ENCODE results near the gene RBM33. TPM values are rescaled to one million over a fixed set of nuclear protein-coding genes. Genes with fewer than 3 reads are reported as not detected.

The RBM33 gene
- total and polyA plus RNA-seq, 10 of the 15 experiments (the other 5 are each of a cell fraction or from before 2014, with no cell fraction given): 4.7 to 67.2 (median 24.3) TPM

DNA sequence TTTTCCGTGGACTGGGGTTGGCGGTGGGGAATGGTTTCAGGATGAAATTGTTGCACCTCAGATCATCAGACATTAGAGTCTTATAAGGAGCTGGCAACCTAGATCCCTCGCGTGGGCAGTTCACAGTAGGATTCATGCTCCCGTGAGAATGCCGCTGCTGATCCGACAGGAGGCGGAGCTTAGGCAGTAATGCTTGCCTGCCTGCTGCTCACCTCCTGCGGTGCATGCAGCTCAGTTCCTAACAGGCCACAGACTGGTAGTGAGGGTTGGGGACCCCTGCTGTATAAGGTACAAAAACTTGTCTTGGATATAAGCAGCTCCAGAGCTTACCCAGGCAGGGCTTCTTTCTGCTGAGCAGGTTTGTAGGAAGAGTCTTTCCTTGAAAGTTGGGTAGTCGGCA lies 113.9 kb downstream of the RBM33 start (continued):
- TF ChIP-seq, protein P1, sequence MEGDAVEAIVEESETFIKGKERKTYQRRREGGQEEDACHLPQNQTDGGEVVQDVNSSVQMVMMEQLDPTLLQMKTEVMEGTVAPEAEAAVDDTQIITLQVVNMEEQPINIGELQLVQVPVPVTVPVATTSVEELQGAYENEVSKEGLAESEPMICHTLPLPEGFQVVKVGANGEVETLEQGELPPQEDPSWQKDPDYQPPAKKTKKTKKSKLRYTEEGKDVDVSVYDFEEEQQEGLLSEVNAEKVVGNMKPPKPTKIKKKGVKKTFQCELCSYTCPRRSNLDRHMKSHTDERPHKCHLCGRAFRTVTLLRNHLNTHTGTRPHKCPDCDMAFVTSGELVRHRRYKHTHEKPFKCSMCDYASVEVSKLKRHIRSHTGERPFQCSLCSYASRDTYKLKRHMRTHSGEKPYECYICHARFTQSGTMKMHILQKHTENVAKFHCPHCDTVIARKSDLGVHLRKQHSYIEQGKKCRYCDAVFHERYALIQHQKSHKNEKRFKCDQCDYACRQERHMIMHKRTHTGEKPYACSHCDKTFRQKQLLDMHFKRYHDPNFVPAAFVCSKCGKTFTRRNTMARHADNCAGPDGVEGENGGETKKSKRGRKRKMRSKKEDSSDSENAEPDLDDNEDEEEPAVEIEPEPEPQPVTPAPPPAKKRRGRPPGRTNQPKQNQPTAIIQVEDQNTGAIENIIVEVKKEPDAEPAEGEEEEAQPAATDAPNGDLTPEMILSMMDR (IDR thresholded peaks at IDR 0.05 in 2 of 3, conservative IDR thresholded peaks at IDR 0.05 in 1 of 3; ENCODE audit: control insufficient read depth in 2 of 3, extremely low read depth in 1 of 3, insufficient read depth in 1 of 3, low read depth in 3 of 3, low read length in 3 of 3): no peak

DNA sequence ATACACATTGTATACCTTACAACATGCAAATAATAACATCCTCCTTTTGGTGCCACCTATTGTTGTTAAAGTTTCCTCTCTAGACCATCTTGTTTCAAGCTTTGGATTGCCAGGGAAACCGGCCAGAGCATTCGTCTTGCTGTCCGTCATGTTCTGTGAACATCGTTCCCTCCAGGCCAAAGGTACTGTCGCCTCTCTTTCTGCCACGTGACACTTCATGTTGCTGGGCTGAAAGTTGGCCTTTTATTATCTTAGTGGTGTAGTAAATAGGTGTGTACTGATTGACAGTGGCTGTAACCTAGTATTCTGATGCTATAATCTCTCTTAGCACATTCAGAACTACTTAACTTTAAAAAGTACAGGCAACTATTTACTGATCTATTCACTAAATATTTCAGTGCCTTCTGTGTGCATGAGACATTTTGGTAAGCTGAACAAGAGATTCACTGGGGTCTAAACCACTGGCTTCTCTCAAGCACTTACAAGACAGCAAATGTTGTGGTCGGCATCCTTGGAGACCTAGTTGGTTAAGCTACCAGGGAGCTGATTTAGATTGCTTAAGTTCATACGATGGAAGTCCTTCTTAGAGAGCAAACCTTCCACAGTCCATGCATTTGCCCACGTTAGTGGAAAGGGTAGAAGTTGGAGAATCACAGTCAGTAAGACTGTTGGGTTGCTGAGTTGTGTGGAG lies 115.4 kb downstream of the RBM33 start:
- no peak overlapping the region for H3K4me3 ChIP-seq
- in situ Hi-C loops (cut with MboI): loop anchor here (10.0 to 25.0 kb wide), 2 partner anchors 373 to 555 kb away; no protein-coding TSS in a partner anchor
- RAD21 ChIA-PET (ENCODE audit: unreplicated experiment): no interaction called here

More for the DNA sequence above, 115.4 kb downstream of the RBM33 start:
- FAIRE-seq (no peak), DNase-seq (ENCODE audit: low read depth, low spot score) (no peak), ATAC-seq (no peak)
- no peak overlapping the region for H2AFZ ChIP-seq (ENCODE audit: control insufficient read depth, low read depth, low read length)
- H3K4me1 ChIP-seq (ENCODE audit: control insufficient read depth, insufficient read depth, low read length): peaks cover 41% of the 10 kb centered on the region
- no peaks in the 10 kb centered on the region for H3K27me3 ChIP-seq (replicated peaks in 1 of 2; ENCODE audit: control insufficient read depth in 2 of 2, insufficient read depth in 2 of 2, low read length in 1 of 2)
- 96% methylated on average over 9 of the region's 9 CpGs for WGBS (ENCODE audit: insufficient coverage, insufficient replicate concordance, low lambda C conversion rate, missing lambda C conversion rate)
- intact Hi-C loops (cut with micrococcal nuclease; ENCODE audit: unreplicated experiment): loop anchor here (10.0 kb wide), 2 partner anchors 555 to 835 kb away; no protein-coding TSS in a partner anchor
- H3K36me3 ChIP-seq (ENCODE audit: control insufficient read depth in 2 of 2, insufficient read depth in 2 of 2, low read length in 1 of 2): peaks cover 23 to 26% of the 10 kb centered on the region in 2 experiments
- peaks cover 15% of the 10 kb centered on the region; the same call in 2 of the 3 replicates for H3K9me3 ChIP-seq (replicated peaks; ENCODE audit: control insufficient read depth, insufficient read depth, low read length)
- H3K79me2 ChIP-seq (ENCODE audit: control insufficient read depth, insufficient read depth, low read length): peaks cover 79% of the 10 kb centered on the region
- TF ChIP-seq NFXL1 (IDR thresholded peaks at IDR 0.05; ENCODE audit: borderline replicate concordance) (no peak), JUNB (IDR thresholded peaks at IDR 0.05) (no peak), TCF12 (IDR thresholded peaks at IDR 0.05; ENCODE audit: low read depth, low read length) (no peak), RB1 (IDR thresholded peaks at IDR 0.05; ENCODE audit: borderline replicate concordance) (no peak), NFIC (IDR thresholded peaks at IDR 0.05; ENCODE audit: low read depth, low read length) (no peak), TBL1XR1 (IDR thresholded peaks at IDR 0.05; ENCODE audit: low read depth, low read length) (no peak), TAF1 (IDR thresholded peaks at IDR 0.05; ENCODE audit: borderline replicate concordance, low read depth, low read length) (no peak), JUND (IDR thresholded peaks at IDR 0.05; ENCODE audit: low read depth, low read length) (no peak), HDAC6 (IDR thresholded peaks at IDR 0.05; ENCODE audit: unreplicated experiment) (no peak), SREBF1 (IDR thresholded peaks at IDR 0.05; ENCODE audit: low read length) (no peak), PML (IDR thresholded peaks at IDR 0.05; ENCODE audit: low read length) (no peak), MXI1 (IDR thresholded peaks at IDR 0.05; ENCODE audit: low read depth, low read length) (no peak), SPI1 (IDR thresholded peaks at IDR 0.05; ENCODE audit: borderline replicate concordance, insufficient read depth, low read depth, low read length) (no peak)
- TF ChIP-seq, protein P2, sequence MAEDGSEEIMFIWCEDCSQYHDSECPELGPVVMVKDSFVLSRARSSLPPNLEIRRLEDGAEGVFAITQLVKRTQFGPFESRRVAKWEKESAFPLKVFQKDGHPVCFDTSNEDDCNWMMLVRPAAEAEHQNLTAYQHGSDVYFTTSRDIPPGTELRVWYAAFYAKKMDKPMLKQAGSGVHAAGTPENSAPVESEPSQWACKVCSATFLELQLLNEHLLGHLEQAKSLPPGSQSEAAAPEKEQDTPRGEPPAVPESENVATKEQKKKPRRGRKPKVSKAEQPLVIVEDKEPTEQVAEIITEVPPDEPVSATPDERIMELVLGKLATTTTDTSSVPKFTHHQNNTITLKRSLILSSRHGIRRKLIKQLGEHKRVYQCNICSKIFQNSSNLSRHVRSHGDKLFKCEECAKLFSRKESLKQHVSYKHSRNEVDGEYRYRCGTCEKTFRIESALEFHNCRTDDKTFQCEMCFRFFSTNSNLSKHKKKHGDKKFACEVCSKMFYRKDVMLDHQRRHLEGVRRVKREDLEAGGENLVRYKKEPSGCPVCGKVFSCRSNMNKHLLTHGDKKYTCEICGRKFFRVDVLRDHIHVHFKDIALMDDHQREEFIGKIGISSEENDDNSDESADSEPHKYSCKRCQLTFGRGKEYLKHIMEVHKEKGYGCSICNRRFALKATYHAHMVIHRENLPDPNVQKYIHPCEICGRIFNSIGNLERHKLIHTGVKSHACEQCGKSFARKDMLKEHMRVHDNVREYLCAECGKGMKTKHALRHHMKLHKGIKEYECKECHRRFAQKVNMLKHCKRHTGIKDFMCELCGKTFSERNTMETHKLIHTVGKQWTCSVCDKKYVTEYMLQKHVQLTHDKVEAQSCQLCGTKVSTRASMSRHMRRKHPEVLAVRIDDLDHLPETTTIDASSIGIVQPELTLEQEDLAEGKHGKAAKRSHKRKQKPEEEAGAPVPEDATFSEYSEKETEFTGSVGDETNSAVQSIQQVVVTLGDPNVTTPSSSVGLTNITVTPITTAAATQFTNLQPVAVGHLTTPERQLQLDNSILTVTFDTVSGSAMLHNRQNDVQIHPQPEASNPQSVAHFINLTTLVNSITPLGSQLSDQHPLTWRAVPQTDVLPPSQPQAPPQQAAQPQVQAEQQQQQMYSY (CRISPR knock-in tag; IDR thresholded peaks at IDR 0.05): no peak
- TF ChIP-seq, protein P3, sequence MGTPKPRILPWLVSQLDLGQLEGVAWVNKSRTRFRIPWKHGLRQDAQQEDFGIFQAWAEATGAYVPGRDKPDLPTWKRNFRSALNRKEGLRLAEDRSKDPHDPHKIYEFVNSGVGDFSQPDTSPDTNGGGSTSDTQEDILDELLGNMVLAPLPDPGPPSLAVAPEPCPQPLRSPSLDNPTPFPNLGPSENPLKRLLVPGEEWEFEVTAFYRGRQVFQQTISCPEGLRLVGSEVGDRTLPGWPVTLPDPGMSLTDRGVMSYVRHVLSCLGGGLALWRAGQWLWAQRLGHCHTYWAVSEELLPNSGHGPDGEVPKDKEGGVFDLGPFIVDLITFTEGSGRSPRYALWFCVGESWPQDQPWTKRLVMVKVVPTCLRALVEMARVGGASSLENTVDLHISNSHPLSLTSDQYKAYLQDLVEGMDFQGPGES (IDR thresholded peaks at IDR 0.05): no peak
- ChIA-PET SMC1A (ENCODE audit: uncharacterized antibody, unreplicated experiment) (no interaction called here), POLR2A (interaction anchor here (0.6 kb wide), 1 partner anchor 11 kb away, joined by 5 read pairs; no protein-coding TSS in a partner anchor), CTCF (interaction anchor here (1.9 kb wide), 1 partner anchor 8 kb away, joined by 8 read pairs; no protein-coding TSS in a partner anchor)
- BruUV-seq (replicated peaks): no TSS peak
- no peak overlapping the region for H3K9ac ChIP-seq (ENCODE audit: control insufficient read depth, insufficient read depth, low read length)
- H3K4me2 ChIP-seq (ENCODE audit: control insufficient read depth, insufficient read depth): no peak overlapping the region
- H3K27ac ChIP-seq (ENCODE audit: control insufficient read depth, insufficient read depth): no peak overlapping the region
- H4K20me1 ChIP-seq (ENCODE audit: control insufficient read depth, insufficient read depth): no peaks in the 10 kb centered on the region
